Tongue (tissue), 2 donors: ENCODE measurements around the gene ZNF519. TPM values are rescaled to one million over a fixed set of nuclear protein-coding genes. Genes with fewer than 3 reads are reported as not detected.
A peak's percentile ranks its signal among the peaks of the same experiment; 100 is the strongest.

Source experiments
- DNase-seq: peaks from one replicate; pipeline ENCODE4 v3.0.0-alpha.2; 2015
- total RNA-seq: library from RNA; depleted of rRNA; stranded (reverse); fragments of >200 nt; gene quantifications from one replicate; pipeline ENCODE4 v1.2.3, GENCODE V29; 2014

ZNF519 gene
- total RNA-seq, 1 donor from 2014 or later, result 11.6 TPM

GRCh38 chr18:14098428-14098827, 33.8 kb downstream of the ZNF519 start:
- no peak for DNase-seq

- DNase-seq, result no peak
Observed at GRCh38 chr18:14097761-14098160, 34.5 kb downstream of the ZNF519 start.

GRCh38 chr18:14093307-14093915, 38.8 kb downstream of the ZNF519 start:
- DNase-seq, result no peak

- DNase-seq, result no peak
Observed at GRCh38 chr18:14092625-14093306, 39.5 kb downstream of the ZNF519 start.

- no peak for DNase-seq
Observed at GRCh38 chr18:14089781-14090180, 42.5 kb downstream of the ZNF519 start.

- DNase-seq, result peak; percentile 24
Observed at GRCh38 chr18:14089191-14089590, 43.0 kb downstream of the ZNF519 start.

GRCh38 chr18:14086458-14087231, 45.6 kb downstream of the ZNF519 start:
- peak; percentile 80 for DNase-seq

GRCh38 chr18:14085770-14086457, 46.3 kb downstream of the ZNF519 start:
- peak; percentile 11 for DNase-seq

GRCh38 chr18:14075196-14075595, 57.0 kb downstream of the ZNF519 start:
- no peak for DNase-seq

- DNase-seq, result no peak
Observed at GRCh38 chr18:14074187-14074586, 58.0 kb downstream of the ZNF519 start.

- DNase-seq, result no peak
Observed at GRCh38 chr18:14053661-14054060, 78.6 kb downstream of the ZNF519 start.

Other genes starting within 250 kb of the ZNF519 start
- gene MC2R, start 216.9 kb downstream of the ZNF519 start, total RNA-seq, result not detected